GM23338 (cell line): ENCODE measurements around the gene SPEF1. TPM values are rescaled to one million over a fixed set of nuclear protein-coding genes. Genes with fewer than 3 reads are reported as not detected.
A peak's percentile ranks its signal among the peaks of the same experiment; 100 is the strongest.

Experiments used
- ATAC-seq: fragments of 200-7000 bp; cut with Tn5 transposase; 3 replicates; pipeline ENCODE4 v1.9.1; 2020
- DNase-seq: peaks from one replicate; pipeline ENCODE4 v3.0.0-alpha.2; 2015; ENCODE audit warnings: low spot score
- H2AFZ ChIP-seq: fragments of 200-600 bp; sonication (generic); 2 replicates; pipeline ENCODE4 v1.8.0; 2016; ENCODE audit warnings: antibody characterized with exemption, mild to moderate bottlenecking, moderate library complexity
- H3F3A ChIP-seq: fragments of 200-600 bp; sonication (generic); replicated peaks from 2 replicates; pipeline ENCODE4 v1.8.0; 2017; ENCODE audit warnings: antibody characterized with exemption, mixed run types, low read depth
- H3K27ac ChIP-seq: fragments of 200-600 bp; sonication (generic); 2 replicates; pipeline ENCODE4 v1.6.1; 2016; ENCODE audit warnings: low read depth
- H3K27me3 ChIP-seq: fragments of 200-600 bp; sonication (generic); 2 replicates; pipeline ENCODE4 v1.8.0; 2016; ENCODE audit warnings: mild to moderate bottlenecking, mixed run types, moderate library complexity; ENCODE audit not compliant: insufficient read depth
- H3K36me3 ChIP-seq: fragments of 200-600 bp; sonication (generic); 2 replicates; pipeline ENCODE4 v1.8.0; 2016; ENCODE audit warnings: mild to moderate bottlenecking; ENCODE audit not compliant: insufficient read depth
- H3K4me1 ChIP-seq: fragments of 200-600 bp; sonication (generic); 2 replicates; pipeline ENCODE4 v1.8.0; 2016; ENCODE audit warnings: mild to moderate bottlenecking, moderate library complexity; ENCODE audit not compliant: insufficient read depth
- H3K4me2 ChIP-seq: fragments of 200-600 bp; sonication (generic); 2 replicates; pipeline ENCODE4 v1.7.1; 2017; ENCODE audit warnings: mixed run types
- H3K4me3 ChIP-seq: fragments of 200-600 bp; sonication (generic); 2 replicates; pipeline ENCODE4 v1.6.1; 2016; ENCODE audit warnings: mixed run types
- H3K79me2 ChIP-seq: fragments of 200-600 bp; sonication (generic); replicated peaks from 2 replicates; pipeline ENCODE4 v1.8.0; 2017; ENCODE audit warnings: mild to moderate bottlenecking; ENCODE audit not compliant: insufficient read depth
- H3K9me2 ChIP-seq: fragments of 200-600 bp; sonication (generic); 2 replicates; pipeline ENCODE4 v1.8.0; 2017; ENCODE audit not compliant: insufficient read depth
- H4K20me1 ChIP-seq: fragments of 200-600 bp; sonication (generic); replicated peaks from 2 replicates; pipeline ENCODE4 v1.8.0; 2017; ENCODE audit warnings: mild to moderate bottlenecking; ENCODE audit not compliant: insufficient read depth
- H3K27ac Mint-ChIP-seq: 2 replicates; pipeline ENCODE4 v1.8.0; 2020; ENCODE audit warnings: inconsistent platforms, mild to moderate bottlenecking, moderate library complexity, mixed read lengths
- H3K27me3 Mint-ChIP-seq: 3 replicates; pipeline ENCODE4 v1.8.0; 2022; ENCODE audit warnings: low read depth, mild to moderate bottlenecking, moderate library complexity, mixed read lengths, inconsistent platforms; ENCODE audit not compliant: insufficient read depth, poor library complexity
- H3K36me3 Mint-ChIP-seq: 3 replicates; pipeline ENCODE4 v1.8.0; 2021; ENCODE audit warnings: low read depth, mild to moderate bottlenecking, inconsistent platforms, moderate library complexity, mixed read lengths
- H3K4me1 Mint-ChIP-seq: 3 replicates; pipeline ENCODE4 v1.8.0; 2020; ENCODE audit warnings: mild to moderate bottlenecking, inconsistent platforms, mixed read lengths
- H3K4me3 Mint-ChIP-seq: 3 replicates; pipeline ENCODE4 v1.8.0; 2021; ENCODE audit warnings: moderate library complexity, mild to moderate bottlenecking, inconsistent platforms, mixed read lengths
- H3K9me3 Mint-ChIP-seq: 3 replicates; pipeline ENCODE4 v1.8.0; 2020; ENCODE audit warnings: moderate library complexity, mild to moderate bottlenecking, inconsistent platforms, mixed read lengths
- CREB1 ChIP-seq: fragments of 250-450 bp; sonication (Bioruptor Pico); IDR thresholded peaks from 2 replicates; pipeline ENCODE4 v1.5.0; 2020; ENCODE audit warnings: low read depth, mild to moderate bottlenecking, moderate library complexity
- EZH2 ChIP-seq: fragments of 200-600 bp; sonication (generic); IDR thresholded peaks from one replicate; pipeline ENCODE4 v1.8.0; 2017; ENCODE audit warnings: antibody characterized with exemption, mild to moderate bottlenecking, low read depth; ENCODE audit not compliant: unreplicated experiment
- EZH2phosphoT487 ChIP-seq: fragments of 200-600 bp; sonication (generic); IDR thresholded peaks from one replicate; pipeline ENCODE4 v1.8.1; 2018; ENCODE audit warnings: antibody characterized with exemption; ENCODE audit not compliant: unreplicated experiment
- JUNB ChIP-seq: IDR thresholded peaks from one replicate; pipeline ENCODE4 v1.6.1; 2016; ENCODE audit warnings: antibody characterized with exemption; ENCODE audit not compliant: unreplicated experiment
- NANOG ChIP-seq: IDR thresholded peaks from 2 replicates; pipeline ENCODE4 v1.6.1; 2016; ENCODE audit warnings: antibody characterized with exemption, borderline replicate concordance
- POLR2AphosphoS5 ChIP-seq: IDR thresholded peaks from 2 replicates; pipeline ENCODE4 v1.6.1; 2016; ENCODE audit warnings: antibody characterized with exemption, low read depth
- STAT1 ChIP-seq: IDR thresholded peaks from one replicate; pipeline ENCODE4 v1.6.1; 2016; ENCODE audit warnings: antibody characterized with exemption; ENCODE audit not compliant: unreplicated experiment
- ZNF114 ChIP-seq: fragments of 250-450 bp; sonication (Bioruptor Pico); IDR thresholded peaks from 2 replicates; pipeline ENCODE4 v1.5.0; 2020; ENCODE audit warnings: mild to moderate bottlenecking, moderate library complexity
- ZNF331 ChIP-seq: fragments of 250-450 bp; sonication (Bioruptor Pico); IDR thresholded peaks from 2 replicates; pipeline ENCODE4 v1.5.0; 2020; ENCODE audit warnings: low read depth, mild to moderate bottlenecking, moderate library complexity
- polyA plus RNA-seq: library from polyadenylated mRNA; unstranded; fragments of >200 nt; fragmentation: Nextera tagmentation; extraction: Ambion mirVana; gene quantifications from 2 replicates; pipeline ENCODE4 v1.2.1, GENCODE V29; 2016
- total RNA-seq: library from RNA; depleted of rRNA; stranded (reverse); fragments of >200 nt; shearing (Covaris generic); gene quantifications from 2 replicates; pipeline ENCODE4 v1.2.3, GENCODE V29; 2014
- TF ChIP-seq, protein P1 (sequence below): IDR thresholded peaks from one replicate; pipeline ENCODE4 v1.6.1; 2018; ENCODE audit warnings: antibody characterized with exemption; ENCODE audit not compliant: unreplicated experiment
- TF ChIP-seq, protein P2 (sequence below): fragments of 250-450 bp; sonication (Bioruptor Pico); IDR thresholded peaks from 2 replicates; pipeline ENCODE4 v1.5.0; 2020; ENCODE audit warnings: mild to moderate bottlenecking, moderate library complexity
- TF ChIP-seq, protein P3 (sequence below): IDR thresholded peaks from 2 replicates; pipeline ENCODE4 v1.6.1; 2016; ENCODE audit warnings: antibody characterized with exemption
- TF ChIP-seq, protein P4 (sequence below), 2 experiments: fragments of 200-600 bp in 1 of 2; sonication (generic) in 1 of 2; conservative IDR thresholded peaks; 2 replicates each; pipeline versions ENCODE4 v1.5.1 to v1.6.1; 2016 to 2017; ENCODE audit warnings: antibody characterized with exemption in 2 of 2, low read depth in 2 of 2, mild to moderate bottlenecking in 2 of 2, moderate library complexity in 1 of 2

Gene SPEF1
- total and polyA plus RNA-seq, 2 experiments from 2014 or later = 0.68 to 0.69 TPM

DNA sequence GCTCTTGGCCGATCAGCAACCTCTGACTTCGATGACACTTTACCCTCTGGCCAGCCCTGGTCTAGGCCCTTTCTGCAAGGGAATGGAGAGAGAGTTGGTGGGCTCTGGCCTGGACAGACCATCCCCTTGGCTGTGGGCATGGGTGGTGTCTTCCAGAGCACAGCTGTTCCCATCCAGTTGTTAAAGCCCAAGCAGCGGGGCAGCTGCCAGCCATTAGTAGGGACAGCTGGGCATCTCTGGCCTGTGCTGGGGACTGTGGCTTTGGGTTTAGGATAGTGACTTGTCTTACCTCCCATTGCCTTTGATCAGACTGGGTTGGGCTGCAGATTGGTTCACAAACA, 17.6 kb upstream of the SPEF1 start:
- no peaks in the 10 kb centered on the region; the same call in 1 of the 2 replicates for H4K20me1 ChIP-seq
- TF ChIP-seq JUNB (no peak), ZNF114 (CRISPR knock-in tag) (no peak), EZH2 (no peak), ZNF331 (no peak), NANOG (no peak), CREB1 (CRISPR knock-in tag) (no peak), POLR2AphosphoS5 (no peak), EZH2phosphoT487 (no peak), STAT1 (no peak)
- TF ChIP-seq, protein P1, sequence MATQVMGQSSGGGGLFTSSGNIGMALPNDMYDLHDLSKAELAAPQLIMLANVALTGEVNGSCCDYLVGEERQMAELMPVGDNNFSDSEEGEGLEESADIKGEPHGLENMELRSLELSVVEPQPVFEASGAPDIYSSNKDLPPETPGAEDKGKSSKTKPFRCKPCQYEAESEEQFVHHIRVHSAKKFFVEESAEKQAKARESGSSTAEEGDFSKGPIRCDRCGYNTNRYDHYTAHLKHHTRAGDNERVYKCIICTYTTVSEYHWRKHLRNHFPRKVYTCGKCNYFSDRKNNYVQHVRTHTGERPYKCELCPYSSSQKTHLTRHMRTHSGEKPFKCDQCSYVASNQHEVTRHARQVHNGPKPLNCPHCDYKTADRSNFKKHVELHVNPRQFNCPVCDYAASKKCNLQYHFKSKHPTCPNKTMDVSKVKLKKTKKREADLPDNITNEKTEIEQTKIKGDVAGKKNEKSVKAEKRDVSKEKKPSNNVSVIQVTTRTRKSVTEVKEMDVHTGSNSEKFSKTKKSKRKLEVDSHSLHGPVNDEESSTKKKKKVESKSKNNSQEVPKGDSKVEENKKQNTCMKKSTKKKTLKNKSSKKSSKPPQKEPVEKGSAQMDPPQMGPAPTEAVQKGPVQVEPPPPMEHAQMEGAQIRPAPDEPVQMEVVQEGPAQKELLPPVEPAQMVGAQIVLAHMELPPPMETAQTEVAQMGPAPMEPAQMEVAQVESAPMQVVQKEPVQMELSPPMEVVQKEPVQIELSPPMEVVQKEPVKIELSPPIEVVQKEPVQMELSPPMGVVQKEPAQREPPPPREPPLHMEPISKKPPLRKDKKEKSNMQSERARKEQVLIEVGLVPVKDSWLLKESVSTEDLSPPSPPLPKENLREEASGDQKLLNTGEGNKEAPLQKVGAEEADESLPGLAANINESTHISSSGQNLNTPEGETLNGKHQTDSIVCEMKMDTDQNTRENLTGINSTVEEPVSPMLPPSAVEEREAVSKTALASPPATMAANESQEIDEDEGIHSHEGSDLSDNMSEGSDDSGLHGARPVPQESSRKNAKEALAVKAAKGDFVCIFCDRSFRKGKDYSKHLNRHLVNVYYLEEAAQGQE = no peak
- TF ChIP-seq, protein P2, sequence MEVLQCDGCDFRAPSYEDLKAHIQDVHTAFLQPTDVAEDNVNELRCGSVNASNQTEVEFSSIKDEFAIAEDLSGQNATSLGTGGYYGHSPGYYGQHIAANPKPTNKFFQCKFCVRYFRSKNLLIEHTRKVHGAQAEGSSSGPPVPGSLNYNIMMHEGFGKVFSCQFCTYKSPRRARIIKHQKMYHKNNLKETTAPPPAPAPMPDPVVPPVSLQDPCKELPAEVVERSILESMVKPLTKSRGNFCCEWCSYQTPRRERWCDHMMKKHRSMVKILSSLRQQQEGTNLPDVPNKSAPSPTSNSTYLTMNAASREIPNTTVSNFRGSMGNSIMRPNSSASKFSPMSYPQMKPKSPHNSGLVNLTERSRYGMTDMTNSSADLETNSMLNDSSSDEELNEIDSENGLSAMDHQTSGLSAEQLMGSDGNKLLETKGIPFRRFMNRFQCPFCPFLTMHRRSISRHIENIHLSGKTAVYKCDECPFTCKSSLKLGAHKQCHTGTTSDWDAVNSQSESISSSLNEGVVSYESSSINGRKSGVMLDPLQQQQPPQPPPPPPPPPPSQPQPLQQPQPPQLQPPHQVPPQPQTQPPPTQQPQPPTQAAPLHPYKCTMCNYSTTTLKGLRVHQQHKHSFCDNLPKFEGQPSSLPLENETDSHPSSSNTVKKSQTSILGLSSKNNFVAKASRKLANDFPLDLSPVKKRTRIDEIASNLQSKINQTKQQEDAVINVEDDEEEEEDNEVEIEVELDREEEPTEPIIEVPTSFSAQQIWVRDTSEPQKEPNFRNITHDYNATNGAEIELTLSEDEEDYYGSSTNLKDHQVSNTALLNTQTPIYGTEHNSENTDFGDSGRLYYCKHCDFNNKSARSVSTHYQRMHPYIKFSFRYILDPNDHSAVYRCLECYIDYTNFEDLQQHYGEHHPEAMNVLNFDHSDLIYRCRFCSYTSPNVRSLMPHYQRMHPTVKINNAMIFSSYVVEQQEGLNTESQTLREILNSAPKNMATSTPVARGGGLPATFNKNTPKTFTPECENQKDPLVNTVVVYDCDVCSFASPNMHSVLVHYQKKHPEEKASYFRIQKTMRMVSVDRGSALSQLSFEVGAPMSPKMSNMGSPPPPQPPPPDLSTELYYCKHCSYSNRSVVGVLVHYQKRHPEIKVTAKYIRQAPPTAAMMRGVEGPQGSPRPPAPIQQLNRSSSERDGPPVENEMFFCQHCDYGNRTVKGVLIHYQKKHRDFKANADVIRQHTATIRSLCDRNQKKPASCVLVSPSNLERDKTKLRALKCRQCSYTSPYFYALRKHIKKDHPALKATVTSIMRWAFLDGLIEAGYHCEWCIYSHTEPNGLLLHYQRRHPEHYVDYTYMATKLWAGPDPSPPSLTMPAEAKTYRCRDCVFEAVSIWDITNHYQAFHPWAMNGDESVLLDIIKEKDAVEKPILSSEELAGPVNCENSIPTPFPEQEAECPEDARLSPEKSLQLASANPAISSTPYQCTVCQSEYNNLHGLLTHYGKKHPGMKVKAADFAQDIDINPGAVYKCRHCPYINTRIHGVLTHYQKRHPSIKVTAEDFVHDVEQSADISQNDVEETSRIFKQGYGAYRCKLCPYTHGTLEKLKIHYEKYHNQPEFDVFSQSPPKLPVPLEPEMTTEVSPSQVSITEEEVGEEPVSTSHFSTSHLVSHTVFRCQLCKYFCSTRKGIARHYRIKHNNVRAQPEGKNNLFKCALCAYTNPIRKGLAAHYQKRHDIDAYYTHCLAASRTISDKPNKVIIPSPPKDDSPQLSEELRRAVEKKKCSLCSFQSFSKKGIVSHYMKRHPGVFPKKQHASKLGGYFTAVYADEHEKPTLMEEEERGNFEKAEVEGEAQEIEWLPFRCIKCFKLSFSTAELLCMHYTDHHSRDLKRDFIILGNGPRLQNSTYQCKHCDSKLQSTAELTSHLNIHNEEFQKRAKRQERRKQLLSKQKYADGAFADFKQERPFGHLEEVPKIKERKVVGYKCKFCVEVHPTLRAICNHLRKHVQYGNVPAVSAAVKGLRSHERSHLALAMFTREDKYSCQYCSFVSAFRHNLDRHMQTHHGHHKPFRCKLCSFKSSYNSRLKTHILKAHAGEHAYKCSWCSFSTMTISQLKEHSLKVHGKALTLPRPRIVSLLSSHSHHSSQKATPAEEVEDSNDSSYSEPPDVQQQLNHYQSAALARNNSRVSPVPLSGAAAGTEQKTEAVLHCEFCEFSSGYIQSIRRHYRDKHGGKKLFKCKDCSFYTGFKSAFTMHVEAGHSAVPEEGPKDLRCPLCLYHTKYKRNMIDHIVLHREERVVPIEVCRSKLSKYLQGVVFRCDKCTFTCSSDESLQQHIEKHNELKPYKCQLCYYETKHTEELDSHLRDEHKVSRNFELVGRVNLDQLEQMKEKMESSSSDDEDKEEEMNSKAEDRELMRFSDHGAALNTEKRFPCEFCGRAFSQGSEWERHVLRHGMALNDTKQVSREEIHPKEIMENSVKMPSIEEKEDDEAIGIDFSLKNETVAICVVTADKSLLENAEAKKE = no peak
- TF ChIP-seq, protein P3, sequence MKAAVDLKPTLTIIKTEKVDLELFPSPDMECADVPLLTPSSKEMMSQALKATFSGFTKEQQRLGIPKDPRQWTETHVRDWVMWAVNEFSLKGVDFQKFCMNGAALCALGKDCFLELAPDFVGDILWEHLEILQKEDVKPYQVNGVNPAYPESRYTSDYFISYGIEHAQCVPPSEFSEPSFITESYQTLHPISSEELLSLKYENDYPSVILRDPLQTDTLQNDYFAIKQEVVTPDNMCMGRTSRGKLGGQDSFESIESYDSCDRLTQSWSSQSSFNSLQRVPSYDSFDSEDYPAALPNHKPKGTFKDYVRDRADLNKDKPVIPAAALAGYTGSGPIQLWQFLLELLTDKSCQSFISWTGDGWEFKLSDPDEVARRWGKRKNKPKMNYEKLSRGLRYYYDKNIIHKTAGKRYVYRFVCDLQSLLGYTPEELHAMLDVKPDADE = no peak
- TF ChIP-seq, protein P4, sequence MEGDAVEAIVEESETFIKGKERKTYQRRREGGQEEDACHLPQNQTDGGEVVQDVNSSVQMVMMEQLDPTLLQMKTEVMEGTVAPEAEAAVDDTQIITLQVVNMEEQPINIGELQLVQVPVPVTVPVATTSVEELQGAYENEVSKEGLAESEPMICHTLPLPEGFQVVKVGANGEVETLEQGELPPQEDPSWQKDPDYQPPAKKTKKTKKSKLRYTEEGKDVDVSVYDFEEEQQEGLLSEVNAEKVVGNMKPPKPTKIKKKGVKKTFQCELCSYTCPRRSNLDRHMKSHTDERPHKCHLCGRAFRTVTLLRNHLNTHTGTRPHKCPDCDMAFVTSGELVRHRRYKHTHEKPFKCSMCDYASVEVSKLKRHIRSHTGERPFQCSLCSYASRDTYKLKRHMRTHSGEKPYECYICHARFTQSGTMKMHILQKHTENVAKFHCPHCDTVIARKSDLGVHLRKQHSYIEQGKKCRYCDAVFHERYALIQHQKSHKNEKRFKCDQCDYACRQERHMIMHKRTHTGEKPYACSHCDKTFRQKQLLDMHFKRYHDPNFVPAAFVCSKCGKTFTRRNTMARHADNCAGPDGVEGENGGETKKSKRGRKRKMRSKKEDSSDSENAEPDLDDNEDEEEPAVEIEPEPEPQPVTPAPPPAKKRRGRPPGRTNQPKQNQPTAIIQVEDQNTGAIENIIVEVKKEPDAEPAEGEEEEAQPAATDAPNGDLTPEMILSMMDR (conservative IDR thresholded peaks at IDR 0.05; ENCODE audit: low read depth in 2 of 2) = no peak
- no peak overlapping the region for H2AFZ ChIP-seq
- H3K4me3 Mint-ChIP-seq = peak overlapping the region; percentile 26; the same call in 1 of the 3 replicates
- no peaks in the 10 kb centered on the region for H3K27me3 ChIP-seq
- peak overlapping the region; percentile 44; the same call in 1 of the 2 replicates for H3K4me3 ChIP-seq
- H3K4me2 ChIP-seq = peak overlapping the region; percentile 72
- no peaks in the 10 kb centered on the region for H3K36me3 ChIP-seq
- H3K4me1 ChIP-seq = peaks cover 43% of the 10 kb centered on the region
- no peaks in the 10 kb centered on the region for H3K9me3 Mint-ChIP-seq
- peaks cover 31% of the 10 kb centered on the region for H3K27me3 Mint-ChIP-seq
- H3K79me2 ChIP-seq = no peaks in the 10 kb centered on the region
- no peak overlapping the region; the same call in none of the 2 replicates for H3K27ac Mint-ChIP-seq
- DNase-seq = no peak
- peaks cover 46% of the 10 kb centered on the region for H3K4me1 Mint-ChIP-seq
- H3K9me2 ChIP-seq = no peaks in the 10 kb centered on the region
- peaks cover 37% of the 10 kb centered on the region for H3K36me3 Mint-ChIP-seq
- H3F3A ChIP-seq = peaks cover 17% of the 10 kb centered on the region; the same call in 1 of the 2 replicates
- H3K27ac ChIP-seq = peak overlapping the region; percentile 76; the same call in 1 of the 2 replicates
- no peak for ATAC-seq
